Fibroblast of gingiva (primary cell): ENCODE measurements around the gene LPCAT3.

Experiments
- DNase-seq: peaks from one replicate; pipeline ENCODE4 v3.0.0-alpha.2; 2011; ENCODE audit warnings: low read depth

Gene LPCAT3

GRCh38 chr12:6998715-6999451, 19.4 kb downstream of the LPCAT3 start:
- no peak for DNase-seq

- peak; percentile 67 for DNase-seq
Observed at GRCh38 chr12:6996040-6996441, 22.2 kb downstream of the LPCAT3 start.

- no peak for DNase-seq
Observed at GRCh38 chr12:6987956-6988553, 30.2 kb downstream of the LPCAT3 start.

- no peak for DNase-seq
Observed at GRCh38 chr12:6982532-6982931, 35.7 kb downstream of the LPCAT3 start.

- no peak for DNase-seq
Observed at GRCh38 chr12:6981152-6982052, 36.9 kb downstream of the LPCAT3 start.

GRCh38 chr12:6980740-6981139, 37.5 kb downstream of the LPCAT3 start:
- no peak for DNase-seq

DNA sequence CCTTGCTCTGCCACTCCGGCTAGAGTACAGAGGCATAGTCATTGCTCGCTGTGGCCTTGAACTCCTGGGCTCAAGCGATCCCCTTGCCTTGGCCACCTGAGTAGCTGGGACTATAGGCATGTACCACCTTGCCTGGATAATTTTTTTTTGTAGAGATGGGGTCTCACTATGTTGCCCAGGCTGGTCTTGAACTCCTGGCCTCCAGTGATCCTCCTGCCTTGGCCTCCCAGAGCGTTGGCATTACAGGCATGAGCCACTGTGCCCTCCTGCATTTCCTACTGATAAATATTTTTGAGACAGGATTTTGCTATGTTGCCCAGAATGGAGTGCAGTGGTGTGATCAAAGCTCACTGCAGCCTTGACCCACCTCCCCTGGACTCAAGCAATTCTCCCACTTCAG, 38.2 kb downstream of the LPCAT3 start:
- no peak for DNase-seq

GRCh38 chr12:6979453-6979852, 38.8 kb downstream of the LPCAT3 start:
- no peak for DNase-seq

DNA sequence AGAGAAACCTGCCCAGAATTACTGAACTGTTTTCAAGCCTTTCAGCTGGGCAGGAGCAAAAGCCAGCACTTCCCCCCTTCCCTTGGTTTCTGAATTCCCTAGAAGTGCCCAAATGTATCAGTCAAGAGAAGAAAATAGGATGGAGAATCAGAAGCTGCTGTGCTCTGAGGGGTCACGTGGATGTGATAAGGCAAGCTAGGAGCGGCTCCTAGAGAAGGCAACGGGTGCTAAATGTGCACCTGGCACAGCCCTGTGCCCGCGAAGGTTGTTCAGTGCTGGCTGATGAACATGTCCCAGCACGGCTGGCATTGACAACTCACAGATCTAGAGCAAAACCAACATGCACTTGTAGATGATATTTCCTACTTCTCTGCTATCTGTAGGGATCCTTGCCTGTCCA, 39.3 kb downstream of the LPCAT3 start:
- DNase-seq = no peak

DNA sequence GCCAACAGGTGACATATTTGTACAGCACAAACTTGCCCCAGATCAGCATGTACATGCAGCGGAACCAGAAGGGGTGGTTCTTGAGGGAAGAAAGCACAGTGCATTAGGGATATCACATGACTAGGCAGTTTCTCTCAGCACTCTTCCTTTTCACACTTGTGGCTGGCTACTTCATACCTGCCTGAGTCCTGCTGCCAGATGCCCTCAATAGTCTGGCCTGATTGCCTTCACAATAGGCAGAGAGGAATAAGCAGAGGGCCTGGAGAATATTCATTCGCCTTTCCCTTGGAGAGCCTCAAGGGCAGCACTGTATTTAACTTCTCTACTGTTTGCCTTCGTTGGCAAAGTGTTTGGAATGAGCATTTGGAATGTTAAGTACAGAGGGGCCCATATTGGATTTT, 39.7 kb downstream of the LPCAT3 start:
- DNase-seq = no peak

DNA sequence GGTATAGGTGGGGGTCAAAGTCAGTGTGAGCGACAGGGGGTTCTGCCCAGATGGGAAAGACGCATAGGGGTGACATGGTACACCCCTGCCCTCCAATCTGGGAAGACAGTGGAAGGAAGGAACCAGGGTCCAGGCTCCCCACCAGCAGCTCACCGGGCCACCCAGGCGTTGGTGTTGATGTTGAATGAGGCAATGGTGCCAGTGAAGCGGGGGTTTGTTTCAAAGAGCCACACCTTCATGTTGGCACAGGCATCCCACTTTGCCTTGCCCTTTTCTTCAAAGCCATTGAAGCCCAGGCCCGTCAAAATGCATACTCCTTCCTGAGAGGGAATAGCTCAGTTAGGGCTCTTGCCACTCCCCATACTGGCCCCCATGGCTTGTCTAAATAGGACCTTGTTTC, 40.1 kb downstream of the LPCAT3 start:
- no peak for DNase-seq

- no peak for DNase-seq
Observed at GRCh38 chr12:6977653-6978052, 40.6 kb downstream of the LPCAT3 start.

DNA sequence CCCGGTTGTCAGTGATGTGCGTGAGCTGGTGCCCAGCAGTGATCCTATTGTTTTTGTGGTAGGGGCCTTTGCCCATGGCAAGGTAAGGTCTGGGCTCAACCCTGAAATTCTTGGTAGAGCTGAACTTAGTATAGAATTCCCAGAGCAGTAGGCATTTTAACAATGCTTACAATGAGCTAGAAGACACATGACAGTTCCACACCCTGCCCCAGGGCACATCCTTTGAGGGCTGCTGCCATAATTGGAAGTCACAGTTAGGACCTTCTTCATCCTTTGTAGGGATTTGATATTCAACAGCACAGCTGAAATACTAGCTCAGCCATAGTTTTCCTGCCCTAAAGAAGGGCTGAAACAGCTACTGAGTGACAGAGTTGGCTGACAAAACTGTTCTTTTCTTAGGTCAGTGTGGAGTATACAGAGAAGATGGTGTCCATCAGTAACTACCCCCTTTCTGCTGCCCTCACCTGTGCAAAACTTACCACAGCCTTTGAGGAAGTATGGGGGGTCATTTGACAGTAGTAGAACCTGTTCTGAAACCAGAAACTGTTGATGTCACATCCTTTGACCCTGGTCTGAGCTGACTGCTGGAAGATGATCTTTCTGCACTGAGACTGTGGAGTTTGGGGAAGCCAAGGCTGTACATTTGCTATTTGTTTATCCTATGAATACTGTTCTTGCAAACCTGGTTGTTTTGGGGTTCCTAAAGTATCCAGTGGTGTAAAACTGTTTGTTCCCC, 42.8 kb downstream of the LPCAT3 start:
- DNase-seq = no peak

DNA sequence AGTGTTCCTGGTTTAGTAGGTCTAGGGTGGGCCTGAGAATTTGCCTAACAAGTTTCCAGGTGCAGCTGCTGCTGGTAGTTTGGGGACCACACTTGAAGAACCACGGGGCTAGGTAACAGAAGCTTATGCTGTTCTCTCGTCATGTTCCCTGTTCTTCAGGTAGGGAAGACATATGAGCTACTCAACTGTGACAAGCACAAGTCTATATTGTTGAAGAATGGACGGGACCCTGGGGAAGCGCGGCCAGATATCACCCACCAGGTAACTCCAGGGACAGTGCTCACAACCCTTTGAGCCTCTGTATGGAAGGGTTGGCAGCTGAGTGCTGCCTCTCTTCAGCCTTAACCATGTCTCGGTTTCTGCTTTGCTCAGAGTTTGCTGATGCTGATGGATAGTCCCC, 44.1 kb downstream of the LPCAT3 start:
- no peak for DNase-seq

DNA sequence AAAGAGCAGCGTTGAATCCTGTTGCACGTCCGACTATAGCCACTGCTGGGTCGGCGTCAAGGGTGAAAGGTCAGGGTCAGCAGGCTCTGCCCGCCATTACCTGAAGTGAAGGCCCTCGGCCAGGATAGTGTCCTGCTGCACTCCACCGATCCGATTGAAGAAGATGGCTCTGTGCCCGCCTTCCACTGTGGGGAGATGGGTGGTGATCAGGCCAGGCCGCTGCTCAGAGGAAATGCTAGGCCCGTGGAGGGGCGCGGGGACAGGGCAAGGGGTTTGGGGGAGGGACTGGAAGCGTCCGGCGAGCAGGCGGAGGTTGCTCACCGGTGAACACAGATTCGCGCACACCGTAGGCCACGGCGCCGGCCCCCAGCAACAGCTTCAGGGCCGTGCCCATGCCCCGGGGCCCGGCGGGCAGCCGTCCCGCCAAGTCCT, 48.2 kb downstream of the LPCAT3 start:
- no peak for DNase-seq

GRCh38 chr12:6968426-6968825, 49.9 kb downstream of the LPCAT3 start:
- no peak for DNase-seq

DNA sequence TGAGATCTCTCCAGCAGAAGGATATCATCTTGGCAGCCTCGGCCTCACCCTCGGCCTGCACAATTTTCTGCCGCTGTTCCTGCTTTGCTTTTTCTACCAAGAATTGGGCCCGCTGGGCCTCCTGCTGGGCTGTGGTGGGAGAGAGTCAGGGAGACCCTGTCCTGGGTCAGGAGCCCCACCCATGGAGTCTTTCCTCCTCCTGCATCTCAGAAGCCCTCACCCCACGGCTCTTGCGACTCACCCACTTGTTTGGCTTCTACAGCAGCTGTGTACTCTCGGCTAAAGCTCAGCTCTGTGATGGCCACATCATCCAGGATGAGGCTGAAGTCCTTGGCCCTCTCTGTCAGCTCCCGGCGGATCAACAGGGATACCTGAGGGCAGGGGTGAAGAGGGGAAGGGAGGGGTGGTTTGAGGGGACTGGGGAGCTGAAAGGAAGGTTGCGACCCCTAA, 50.6 kb downstream of the LPCAT3 start:
- no peak for DNase-seq

DNA sequence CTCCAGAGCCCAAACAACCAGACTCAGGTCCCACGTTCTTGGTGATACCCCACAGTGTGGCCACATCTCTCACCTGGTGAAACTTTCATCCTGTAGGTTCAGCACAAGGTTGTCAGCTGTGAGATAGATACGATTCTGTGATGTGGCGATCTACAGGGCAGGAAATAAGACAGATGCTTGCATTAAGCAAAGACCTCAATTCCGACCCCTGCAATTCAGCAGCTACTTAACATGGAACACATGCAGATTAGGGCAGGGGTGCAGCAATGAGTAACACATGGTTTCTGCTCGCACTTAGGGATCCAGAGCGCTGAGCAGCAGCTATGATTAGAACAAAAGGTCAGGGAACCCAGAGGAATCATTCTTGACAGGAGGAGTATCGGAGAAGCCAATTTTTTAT, 51.9 kb downstream of the LPCAT3 start:
- DNase-seq = no peak

- DNase-seq = no peak
Observed at GRCh38 chr12:6965714-6966113, 52.6 kb downstream of the LPCAT3 start.

DNA sequence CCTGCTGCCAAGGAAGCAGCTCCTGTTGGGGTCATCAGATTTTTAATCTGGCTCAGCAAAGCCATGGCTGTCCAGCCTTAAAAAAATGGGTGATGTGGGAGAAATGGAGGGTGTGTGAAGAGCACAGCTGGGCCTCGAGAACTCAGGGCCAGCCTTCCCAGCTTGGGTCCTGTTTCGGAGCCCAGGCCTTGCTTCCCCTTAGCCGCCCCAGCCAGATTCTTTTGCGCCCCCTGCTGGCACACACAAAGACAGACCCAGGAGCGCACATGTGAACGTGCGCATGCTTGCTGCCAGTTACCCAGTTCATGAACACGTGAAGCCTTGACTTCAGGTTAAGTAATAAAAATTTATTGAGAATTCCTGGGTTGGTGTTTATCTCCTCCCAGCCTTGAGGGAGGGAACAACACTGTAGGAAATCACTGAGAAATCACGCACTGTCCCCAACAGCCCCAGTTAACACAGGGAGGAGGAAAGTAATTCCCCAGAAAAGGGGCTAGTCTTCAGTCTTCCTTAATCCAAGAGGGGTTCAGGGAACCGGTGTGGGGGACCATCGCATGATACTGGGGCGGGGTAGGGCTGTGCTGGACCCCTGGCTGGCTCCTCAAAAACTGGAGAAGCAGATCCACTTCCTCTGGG, 53.1 kb downstream of the LPCAT3 start:
- peak; percentile 83 for DNase-seq

DNA sequence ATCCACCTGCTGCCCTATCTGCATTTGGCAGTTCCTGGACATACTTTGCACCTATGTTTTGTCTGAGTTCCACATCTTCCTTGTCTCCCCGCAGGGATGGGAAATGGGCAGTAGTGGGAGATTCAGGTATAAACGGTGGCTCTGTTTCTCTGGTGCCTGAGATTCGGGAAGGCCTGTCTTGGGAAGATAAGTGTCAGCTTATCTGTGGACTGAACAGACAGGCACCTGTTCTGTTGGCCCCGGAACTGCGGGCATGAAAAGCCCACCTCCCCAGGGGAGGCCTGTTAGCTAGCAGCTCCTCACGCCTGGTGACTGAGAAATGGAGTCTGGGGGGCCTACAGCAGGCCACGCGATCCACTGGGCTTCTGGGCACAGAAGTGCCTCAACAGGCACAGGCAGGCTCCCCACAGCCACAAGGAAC, 53.7 kb downstream of the LPCAT3 start:
- no peak for DNase-seq
